ENCODE measurements around the gene STIM2.

DNA sequence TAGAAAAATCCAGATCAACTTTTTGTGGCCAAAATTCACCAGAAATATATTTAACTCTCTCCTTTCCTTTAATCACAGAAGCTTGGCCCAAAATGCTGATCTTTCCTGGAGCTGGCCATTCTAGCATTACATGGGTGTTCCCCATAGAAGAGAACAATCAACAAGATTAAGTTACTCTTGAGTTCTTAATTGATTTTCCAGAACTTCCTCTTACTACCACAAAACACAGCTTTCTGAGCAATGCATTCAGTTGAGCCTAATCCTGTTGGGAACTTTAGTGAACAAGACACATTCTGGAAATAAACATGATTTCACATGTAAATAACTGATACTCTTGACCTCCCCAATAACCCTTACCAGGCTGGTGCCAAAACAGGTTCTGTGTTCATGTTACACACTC lies 45.4 kb upstream of the STIM2 start:
- TF ChIP-seq, protein P1, sequence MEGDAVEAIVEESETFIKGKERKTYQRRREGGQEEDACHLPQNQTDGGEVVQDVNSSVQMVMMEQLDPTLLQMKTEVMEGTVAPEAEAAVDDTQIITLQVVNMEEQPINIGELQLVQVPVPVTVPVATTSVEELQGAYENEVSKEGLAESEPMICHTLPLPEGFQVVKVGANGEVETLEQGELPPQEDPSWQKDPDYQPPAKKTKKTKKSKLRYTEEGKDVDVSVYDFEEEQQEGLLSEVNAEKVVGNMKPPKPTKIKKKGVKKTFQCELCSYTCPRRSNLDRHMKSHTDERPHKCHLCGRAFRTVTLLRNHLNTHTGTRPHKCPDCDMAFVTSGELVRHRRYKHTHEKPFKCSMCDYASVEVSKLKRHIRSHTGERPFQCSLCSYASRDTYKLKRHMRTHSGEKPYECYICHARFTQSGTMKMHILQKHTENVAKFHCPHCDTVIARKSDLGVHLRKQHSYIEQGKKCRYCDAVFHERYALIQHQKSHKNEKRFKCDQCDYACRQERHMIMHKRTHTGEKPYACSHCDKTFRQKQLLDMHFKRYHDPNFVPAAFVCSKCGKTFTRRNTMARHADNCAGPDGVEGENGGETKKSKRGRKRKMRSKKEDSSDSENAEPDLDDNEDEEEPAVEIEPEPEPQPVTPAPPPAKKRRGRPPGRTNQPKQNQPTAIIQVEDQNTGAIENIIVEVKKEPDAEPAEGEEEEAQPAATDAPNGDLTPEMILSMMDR (conservative IDR thresholded peaks at IDR 0.05; ENCODE audit: low read depth, low read length) = no peak
- no peak for TF ChIP-seq POLR2A (IDR thresholded peaks at IDR 0.05; ENCODE audit: low read depth, low read length)
- no peak for TF ChIP-seq FOS (IDR thresholded peaks at IDR 0.05; ENCODE audit: low read depth, low read length)
- no peak for TF ChIP-seq MAFK (IDR thresholded peaks at IDR 0.05; ENCODE audit: low read depth, low read length)
- no peak for TF ChIP-seq MXI1 (IDR thresholded peaks at IDR 0.05; ENCODE audit: borderline replicate concordance, low read depth, low read length)
- no peak for TF ChIP-seq CHD1 (IDR thresholded peaks at IDR 0.05; ENCODE audit: low read depth, low read length)
- TF ChIP-seq SMC3 (IDR thresholded peaks at IDR 0.05; ENCODE audit: low read depth, low read length) = no peak
- TF ChIP-seq NFE2L2 (IDR thresholded peaks at IDR 0.05; ENCODE audit: low read depth, low read length) = no peak
- no peak for TF ChIP-seq RFX5 (IDR thresholded peaks at IDR 0.05; ENCODE audit: low read depth, low read length)
- TF ChIP-seq MAZ (IDR thresholded peaks at IDR 0.05; ENCODE audit: borderline replicate concordance, low read depth, low read length) = no peak
- TF ChIP-seq, protein P2, sequence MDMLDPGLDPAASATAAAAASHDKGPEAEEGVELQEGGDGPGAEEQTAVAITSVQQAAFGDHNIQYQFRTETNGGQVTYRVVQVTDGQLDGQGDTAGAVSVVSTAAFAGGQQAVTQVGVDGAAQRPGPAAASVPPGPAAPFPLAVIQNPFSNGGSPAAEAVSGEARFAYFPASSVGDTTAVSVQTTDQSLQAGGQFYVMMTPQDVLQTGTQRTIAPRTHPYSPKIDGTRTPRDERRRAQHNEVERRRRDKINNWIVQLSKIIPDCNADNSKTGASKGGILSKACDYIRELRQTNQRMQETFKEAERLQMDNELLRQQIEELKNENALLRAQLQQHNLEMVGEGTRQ (IDR thresholded peaks at IDR 0.05; ENCODE audit: low read depth, low read length) = no peak
- TF ChIP-seq, protein P3, sequence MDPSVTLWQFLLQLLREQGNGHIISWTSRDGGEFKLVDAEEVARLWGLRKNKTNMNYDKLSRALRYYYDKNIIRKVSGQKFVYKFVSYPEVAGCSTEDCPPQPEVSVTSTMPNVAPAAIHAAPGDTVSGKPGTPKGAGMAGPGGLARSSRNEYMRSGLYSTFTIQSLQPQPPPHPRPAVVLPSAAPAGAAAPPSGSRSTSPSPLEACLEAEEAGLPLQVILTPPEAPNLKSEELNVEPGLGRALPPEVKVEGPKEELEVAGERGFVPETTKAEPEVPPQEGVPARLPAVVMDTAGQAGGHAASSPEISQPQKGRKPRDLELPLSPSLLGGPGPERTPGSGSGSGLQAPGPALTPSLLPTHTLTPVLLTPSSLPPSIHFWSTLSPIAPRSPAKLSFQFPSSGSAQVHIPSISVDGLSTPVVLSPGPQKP (IDR thresholded peaks at IDR 0.05; ENCODE audit: borderline replicate concordance, low read depth, low read length) = no peak
- TF ChIP-seq CEBPB (IDR thresholded peaks at IDR 0.05; ENCODE audit: low read depth, low read length) = no peak
